GM18498 (cell line): Measurements from ENCODE around the gene TRIM56.
"Not testable (repeated sequence)": the region's sequence is repeated elsewhere in the genome, so short reads cannot be mapped to it uniquely, and the experiment has no call there.

Experiments
- ATAC-seq: cut with Tn5 transposase; IDR thresholded peaks from one replicate; pipeline ENCODE4 v1.9.1; 2021; ENCODE audit warnings: mild to moderate bottlenecking, moderate library complexity; ENCODE audit not compliant: unreplicated experiment

Gene TRIM56

DNA sequence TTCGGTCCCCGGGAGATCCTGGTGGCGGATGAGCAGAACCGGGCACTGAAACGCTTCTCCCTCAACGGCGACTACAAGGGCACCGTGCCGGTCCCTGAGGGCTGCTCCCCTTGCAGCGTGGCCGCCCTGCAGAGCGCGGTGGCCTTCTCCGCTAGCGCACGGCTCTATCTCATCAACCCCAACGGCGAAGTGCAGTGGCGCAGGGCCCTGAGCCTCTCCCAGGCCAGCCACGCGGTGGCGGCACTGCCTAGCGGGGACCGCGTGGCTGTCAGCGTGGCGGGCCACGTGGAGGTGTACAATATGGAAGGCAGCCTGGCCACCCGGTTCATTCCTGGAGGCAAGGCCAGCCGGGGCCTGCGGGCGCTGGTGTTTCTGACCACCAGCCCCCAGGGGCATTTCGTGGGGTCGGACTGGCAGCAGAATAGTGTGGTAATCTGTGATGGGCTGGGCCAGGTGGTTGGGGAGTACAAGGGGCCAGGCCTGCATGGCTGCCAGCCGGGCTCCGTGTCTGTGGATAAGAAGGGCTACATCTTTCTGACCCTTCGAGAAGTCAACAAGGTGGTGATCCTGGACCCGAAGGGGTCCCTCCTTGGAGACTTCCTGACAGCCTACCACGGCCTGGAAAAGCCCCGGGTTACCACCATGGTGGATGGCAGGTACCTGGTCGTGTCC is 3.7 kb downstream of the TRIM56 start:
- no peak for ATAC-seq

DNA sequence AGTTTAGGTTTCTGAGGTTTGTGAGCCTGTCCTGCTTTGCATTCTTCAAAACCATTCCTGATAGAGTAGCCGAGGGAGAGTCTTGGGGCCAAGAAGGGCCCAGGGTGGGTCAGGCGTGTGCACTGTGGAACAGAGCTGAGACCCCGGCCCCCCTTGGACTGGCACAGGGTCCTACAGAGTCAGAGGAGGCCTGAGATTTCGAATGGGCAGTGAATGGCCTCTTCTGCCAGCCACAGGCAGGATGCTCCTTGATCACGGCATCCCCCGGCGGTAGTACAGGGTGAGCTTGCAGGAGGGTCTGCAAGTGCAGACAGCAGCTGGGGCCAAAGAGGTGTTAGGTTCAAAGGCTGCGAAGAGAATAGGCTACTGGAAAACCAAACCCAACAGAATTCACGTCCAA is 4.6 kb downstream of the TRIM56 start:
- no peak for ATAC-seq

DNA sequence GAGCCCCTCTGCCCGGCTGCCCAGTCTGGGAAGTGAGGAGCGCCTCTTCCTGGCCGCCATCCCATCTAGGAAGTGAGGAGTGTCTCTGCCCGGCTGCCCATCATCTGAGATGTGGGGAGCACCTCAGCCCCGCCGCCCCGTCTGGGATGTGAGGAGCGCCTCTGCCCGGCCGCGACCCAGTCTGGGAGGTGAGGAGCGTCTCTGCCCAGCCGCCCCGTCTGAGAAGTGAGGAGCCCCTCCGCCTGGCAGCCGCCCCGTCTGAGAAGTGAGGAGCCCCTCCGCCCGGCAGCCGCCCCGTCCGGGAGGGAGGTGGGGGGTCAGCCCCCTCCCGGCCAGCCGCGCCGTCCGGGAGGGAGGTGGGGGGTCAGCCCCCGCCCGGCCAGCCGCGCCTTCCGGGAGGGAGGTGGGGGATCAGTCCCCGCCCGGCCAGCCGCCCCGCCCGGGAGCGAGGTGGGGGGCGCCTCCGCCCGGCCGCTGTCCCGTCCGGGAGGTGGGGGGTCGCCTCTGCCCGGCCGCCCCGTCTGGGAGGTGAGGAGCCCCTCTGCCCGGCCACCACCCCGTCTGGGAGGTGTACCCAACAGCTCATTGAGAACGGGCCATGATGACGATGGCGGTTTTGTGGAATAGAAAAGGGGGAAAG is 7.1 kb downstream of the TRIM56 start:
- ATAC-seq: not testable (repeated sequence)

DNA sequence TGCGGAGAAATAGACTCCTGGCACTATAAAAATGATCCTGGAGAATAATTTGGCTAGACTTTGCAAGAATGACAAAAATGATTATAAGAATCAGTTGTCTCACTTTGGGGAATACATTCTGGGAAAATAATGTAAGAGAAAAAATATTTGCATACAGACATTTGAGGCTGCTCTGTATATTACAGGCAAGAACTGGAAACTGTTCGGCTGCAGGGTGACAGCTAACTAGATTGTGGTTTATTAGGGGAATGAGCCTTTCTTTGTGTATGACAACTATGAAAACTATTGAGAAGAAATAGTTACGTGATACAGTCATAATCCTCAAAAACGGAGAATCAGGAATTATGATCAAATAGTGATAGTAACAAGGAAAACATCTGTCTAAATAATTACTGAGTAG is 8.6 kb downstream of the TRIM56 start:
- ATAC-seq: no peak

DNA sequence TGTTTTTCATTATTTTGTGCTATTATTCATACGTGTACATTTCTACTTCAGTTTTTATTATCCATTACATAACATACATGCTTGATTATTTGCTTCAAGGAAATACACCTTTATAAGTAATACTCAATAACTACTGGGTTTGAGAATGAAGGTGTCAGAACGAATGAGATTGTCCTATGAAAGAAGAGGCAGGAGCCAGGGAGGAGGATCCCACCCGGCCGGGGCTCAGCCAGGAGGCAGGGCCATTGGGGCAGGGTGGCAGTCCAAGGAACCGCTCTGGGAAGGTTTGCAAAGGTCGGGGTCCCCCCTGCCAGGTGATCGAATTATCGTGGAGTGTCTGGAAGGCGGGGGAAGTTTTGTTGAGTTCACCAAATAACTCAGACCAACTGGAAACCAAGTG is 9.1 kb downstream of the TRIM56 start:
- ATAC-seq: no peak

DNA sequence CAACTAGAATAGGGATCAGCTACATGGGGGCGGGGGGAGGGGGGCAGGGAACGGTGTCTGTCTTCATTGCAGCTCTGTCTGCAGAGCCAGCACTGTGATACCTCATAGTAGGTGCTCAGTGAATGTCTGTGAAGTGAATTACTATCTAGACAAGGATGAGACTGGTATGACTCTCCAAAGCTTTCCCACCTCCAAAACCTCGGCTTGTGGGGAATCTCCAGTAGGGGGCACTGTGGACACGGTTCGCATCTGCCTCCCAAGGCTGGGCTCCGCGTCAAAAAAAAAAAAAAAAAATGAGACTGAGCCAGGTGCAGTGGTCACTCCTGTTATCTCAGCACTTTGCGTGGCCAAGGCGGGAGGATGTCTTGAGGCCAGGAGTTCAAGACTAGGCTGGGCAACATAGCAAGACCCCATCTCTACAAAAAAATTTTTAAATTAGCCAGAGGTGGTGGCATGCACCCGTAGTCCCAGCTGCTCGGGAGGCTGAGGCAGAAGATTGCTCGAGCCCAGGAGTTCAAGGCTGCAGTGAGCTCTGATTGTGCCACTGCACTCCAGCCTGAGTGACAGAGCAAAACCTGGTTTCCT is 9.6 kb downstream of the TRIM56 start:
- no peak for ATAC-seq

DNA sequence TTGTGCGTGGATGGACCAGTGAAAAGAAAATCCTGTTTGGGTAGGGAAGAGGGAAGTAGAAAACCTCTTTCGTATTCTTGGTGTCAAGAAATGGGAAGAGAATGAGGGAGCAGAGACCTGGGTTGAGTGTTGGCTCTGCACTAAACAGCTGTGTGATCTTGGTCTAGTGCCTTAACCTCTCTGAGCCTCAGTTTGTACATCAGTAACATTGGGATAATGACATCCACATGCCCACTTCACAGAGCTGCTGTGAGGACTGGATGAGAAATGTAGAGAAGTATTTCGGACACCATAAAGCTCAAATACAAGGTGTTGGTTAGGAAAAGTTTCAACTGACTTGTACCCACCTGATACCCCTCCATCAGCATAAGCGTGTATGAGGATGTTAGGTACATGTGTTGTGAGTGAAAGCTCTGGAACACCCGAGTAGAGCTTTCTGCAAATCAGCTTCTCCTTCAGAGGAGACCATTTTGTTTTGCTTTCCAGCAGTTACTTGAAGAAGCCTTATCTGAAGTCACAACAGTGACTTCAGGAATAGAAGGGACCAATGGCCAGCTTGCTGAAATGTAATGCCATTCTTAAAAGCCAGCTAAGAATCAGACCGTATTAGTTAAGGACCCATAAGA is 11.2 kb downstream of the TRIM56 start:
- ATAC-seq: no peak

DNA sequence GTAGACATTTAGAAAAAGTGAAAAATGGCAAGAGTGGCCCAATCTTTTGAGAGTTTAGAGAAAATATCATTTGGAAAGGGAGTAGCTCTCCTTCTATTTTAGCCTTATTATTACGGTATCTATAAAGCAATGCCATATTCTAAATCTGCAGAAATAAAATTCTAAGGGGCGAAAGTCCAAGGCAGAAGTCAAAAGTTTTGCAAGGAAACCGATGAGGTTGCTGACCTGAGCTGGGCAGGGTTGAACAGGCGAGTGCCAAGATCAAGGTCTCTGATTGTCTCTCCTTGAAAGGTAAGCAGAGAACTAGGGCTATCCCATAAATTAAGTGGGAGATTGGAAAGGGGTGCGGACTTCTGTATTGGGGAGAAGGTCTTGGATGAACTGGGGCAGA is 11.7 kb downstream of the TRIM56 start:
- ATAC-seq: no peak

DNA sequence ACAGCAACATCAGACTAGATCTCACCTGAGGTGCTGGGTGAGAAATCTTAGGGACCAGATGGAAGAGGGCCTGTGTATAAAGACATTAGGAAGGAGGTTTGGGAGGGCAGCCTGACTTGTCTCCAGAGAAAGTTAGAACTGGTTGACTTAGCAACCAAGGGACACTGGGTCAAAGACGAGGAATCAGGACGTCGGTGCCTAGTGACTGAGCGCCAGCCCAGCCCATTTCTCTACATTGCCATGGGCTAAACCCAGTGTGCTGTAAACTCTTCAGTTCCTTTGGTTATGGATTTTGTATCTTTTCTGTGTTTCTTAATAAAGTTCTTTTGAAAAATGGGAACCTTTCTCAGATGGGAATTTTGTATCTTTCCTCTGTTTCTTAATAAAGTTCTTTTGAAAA is 12.3 kb downstream of the TRIM56 start:
- ATAC-seq: no peak

DNA sequence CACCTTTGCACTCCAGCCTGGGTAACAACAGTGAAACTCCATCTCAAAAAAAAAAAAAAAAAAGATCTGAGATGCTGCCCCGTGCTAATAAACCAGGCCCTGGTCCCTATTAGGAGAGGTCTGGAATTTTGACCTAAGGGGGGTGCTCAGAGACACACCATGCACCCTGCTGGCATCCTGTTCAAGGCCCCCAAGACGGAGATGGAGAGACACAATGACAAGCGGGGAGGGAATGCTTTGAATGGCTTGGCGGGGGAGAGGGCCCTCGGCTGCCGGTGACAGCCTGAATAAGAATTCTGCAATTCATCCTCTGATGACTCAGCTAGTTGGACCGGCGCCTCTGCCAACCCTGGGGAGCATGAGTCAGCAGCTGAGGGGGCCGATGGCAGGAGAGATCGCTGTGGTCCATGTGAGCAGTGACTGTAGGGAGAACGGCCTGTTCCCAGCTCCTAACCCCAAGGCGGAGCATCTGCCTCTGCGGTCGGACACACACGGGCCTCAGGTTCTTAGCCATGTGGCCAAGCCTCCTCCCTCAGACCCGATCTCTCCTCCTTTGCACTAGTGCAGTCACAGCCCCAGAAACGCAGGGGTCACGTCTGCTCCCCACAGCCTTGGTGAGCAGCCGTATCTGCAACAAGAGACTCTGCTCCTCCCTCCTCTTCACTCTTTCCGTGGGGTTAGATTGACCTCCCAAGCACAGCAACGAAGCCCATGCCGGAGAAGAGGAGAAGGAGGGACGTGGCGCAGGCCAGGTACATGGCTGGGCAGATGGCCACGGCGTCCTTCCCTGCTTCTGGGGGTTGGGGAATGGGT is 14.9 kb downstream of the TRIM56 start:
- no peak for ATAC-seq

DNA sequence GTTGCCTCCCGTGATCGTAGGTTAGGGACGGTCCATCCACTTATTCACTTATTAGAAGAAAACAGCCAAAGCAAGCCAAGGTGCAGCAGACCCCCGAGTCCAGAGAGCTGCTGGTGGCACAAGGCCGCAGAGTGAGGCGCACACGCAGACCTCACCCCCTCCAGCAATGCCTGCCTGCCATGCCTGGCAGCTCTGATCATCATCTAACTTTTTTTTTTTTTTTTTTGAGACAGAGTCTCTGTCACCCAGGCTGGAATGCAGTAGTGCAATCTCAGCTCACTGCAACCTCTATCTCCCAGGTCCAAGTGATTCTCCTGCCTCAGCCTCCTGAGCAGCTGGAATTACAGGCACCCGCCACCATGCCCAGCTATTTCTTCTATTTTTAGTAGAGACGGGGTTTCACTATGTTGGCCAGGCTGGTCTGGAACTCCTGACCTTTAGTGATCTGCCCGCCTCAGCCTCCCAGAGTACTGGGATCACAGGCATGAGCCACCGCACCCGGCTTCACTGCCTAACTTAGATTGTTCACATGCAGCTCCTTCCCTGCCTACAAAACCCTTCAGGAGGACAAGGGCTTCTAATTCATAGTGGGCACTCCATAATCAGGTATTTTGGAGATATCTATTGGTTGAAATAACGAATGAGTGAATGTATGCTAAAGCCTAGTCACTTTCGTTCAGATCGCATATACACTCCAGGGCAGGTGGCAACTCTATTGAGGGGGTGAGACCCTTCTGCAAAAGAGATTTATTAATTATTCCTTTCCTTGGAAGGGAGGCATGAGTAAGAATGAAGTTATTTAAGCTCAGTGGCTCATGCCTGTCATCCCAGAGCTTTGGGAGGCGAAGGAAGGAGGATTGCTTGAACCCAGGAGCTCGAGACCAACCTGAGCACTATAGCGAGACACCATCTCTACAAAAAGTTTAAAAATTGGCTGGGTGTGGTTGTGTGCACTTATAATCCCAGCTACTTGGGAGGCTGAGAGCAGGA is 15.9 kb downstream of the TRIM56 start:
- ATAC-seq: no peak

DNA sequence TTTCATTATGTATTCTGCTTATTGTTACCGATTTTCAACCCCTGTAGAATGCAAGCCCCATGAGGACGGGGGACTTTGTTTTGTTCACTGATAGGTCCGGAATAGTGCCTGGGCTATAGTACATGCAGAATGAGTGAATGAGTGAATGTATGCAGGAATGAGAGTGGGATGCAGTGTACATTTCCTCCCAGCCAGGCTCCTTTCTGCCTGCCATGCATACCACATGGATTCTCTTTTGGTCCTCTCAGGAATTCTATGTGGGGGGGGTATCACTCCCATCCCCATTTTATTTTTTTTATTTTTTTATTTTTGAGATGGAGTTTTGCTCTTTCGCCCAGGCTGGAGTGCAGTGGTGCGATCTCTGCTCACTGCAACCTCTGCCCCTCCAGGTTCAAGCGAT is 16.7 kb downstream of the TRIM56 start:
- ATAC-seq: no peak

DNA sequence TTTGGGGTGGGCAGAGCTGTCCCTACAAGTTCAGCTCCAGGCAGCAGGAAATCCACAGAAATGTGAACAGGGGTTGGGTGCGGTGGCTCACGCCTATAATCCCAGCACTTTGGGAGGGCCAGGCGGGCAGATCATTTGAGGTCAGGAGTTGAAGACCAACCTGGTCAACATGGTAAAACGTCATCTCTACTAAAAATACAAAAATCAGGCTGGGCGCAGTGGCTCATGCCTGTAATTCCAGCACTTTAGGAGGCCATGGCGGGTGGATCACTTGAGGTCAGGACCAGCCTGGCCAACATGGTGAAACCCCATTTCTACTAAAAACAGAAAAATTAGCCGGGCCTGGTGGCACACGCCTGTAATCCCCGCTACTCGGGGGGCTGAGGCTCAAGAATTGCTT is 18.4 kb downstream of the TRIM56 start:
- ATAC-seq: not testable (repeated sequence)

DNA sequence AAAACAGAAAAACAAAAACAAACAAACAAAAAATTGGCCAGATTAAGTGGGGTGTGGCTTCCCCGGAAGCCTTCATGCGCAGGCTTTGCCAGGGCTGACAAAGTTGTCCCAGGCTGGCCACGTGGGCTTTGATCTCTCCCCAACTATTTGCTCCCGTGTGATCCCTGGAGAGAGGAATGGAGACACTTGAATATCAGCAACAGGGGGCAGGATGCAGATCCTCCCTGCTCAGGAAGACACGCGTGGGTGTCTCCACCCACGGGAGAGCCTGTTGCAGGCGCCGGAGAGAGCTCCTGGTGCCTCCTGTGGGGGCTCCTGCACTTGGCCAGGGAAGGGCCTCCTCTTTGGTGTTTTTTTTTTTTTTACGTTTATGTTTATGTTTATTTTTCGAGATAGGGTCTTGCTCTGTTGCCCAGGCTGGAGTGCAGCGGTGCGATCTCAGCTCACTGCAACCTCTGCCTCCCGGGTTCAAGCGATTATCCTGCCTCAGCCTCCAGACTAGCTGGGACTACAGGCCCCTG is 19.0 kb downstream of the TRIM56 start:
- no peak for ATAC-seq

DNA sequence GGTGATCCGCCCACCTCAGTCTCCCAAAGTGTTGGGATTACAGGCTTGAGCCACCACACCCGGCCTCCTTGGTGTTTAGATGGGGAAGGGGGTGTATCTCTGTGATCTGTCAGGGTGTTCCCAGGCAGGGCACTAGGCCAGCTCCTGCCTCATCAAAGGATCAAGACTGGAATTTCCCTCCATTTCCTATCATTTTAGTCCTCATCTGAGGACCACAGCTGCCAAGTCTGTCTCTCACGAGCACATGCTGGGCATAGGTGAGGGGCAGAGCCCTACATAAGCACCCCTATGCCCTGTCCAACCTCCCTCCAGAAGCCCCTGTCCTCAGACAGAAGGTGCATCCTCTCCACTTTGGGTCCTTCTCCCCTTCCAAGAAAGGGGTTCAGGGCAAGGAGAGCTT is 19.5 kb downstream of the TRIM56 start:
- ATAC-seq: no peak

DNA sequence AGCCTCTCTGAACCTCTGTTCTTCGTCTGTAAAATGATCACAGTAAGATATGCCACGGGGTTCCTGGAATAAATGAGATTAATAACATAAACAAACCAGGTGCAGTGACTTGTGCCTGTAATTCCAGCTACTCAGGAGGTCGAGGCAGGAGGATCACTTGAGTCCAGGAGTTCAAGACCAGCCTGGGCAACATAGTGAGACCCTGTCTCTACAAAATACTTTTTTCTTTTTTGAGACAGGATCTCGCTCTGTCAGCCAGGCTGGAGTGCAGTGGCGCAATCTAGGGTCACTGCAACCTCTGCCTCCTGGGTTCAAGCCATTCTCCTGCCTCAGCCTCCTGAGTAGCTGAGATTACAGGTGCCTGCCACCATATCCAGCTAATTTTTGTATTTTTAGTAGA is 20.0 kb downstream of the TRIM56 start:
- not testable (repeated sequence) for ATAC-seq

DNA sequence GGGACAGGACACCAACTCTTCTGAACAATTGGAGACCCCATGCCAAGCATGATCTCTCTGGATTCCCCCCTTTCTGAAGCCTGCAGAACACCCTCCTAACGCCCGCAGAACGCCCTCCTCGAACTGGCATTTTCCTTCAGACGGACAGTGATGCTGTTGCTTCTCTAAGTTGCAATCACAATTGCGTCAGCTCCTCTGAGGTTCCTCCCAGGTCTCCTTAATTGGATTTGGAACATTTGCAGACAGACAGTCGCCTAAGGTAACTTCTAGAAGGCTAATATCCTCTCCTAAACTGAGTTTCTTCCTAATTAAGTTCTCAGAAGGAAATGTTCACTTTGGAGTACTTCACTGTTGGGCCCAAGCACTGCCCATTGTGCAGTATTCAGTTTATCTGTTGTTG is 21.1 kb downstream of the TRIM56 start:
- ATAC-seq: no peak

DNA sequence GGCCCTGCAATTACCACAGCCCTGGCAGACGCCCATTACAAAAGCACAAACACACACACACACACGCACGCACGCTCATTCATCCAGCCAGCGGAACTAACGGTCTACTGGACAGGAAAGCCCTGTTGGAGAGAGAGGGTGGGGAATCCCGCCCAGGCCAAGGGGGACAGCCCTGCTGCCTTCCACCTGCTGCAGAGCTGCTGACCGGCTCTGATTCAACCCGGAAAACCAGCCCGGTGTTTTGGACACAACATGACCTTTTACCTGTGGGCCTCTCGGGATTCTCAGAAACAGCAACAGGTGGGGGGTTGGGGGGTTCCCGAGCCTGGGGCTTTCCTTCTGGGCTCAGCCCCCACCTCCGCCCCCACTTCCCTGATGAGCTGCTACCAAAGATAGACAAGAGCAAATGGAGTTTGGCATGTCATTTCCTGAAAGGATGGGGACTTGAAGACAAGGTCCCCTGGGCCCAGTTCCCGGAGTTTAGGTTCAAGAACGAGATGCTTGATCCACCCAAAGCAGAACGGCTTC is 23.1 kb downstream of the TRIM56 start:
- no peak for ATAC-seq

DNA sequence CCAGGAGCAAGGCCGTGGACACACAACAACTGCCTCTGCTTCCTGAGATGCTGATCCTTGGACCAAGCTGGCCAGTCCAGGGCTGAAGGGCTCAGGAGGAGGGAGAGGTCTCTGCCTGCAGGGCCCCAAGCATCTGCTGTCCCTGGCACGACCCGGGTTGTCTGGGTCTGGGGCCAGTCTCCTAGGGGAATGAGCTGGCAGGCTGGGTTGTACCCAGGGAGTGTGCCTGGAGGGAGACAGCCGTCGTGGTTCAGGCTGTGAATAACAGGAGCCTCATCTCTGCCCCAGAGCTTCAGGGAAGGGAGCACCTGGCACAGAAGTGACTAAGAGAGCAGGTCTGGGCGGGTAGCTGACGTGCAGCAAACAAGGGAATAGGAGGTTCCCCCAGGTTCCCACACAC is 23.7 kb downstream of the TRIM56 start:
- no peak for ATAC-seq

DNA sequence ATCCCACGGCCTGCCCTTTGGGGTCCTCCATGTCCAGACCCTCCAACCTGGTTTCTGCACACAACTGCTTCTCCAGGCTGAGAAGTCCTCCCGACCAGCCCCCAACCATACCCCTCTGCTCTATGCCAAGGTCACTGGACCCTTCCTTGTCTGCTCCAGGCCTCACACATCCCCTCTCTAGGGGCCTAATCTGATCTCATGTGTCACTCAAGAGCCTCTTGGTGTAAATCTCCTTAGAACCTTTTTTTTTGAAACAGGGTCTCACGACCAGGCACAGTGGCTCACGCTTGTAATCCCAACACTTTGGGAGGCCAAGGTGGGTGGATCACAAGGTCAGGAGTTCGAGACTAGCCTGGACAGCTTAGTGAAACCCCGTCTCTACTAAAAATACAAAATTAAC is 24.1 kb downstream of the TRIM56 start:
- no peak for ATAC-seq
